Heart left ventricle (tissue), 16 donors: ENCODE measurements around the gene CTAGE15. TPM values are rescaled to one million over a fixed set of nuclear protein-coding genes. Genes with fewer than 3 reads are reported as not detected.
A peak's percentile ranks its signal among the peaks of the same experiment; 100 is the strongest.
"Not testable (repeated sequence)": the region's sequence is repeated elsewhere in the genome, so short reads cannot be mapped to it uniquely, and the experiment has no call there.

Experiments used
- ATAC-seq, 4 donors: fragments of 200-7000 bp; cut with Tn5 transposase; one replicate each; pipeline ENCODE4 v1.9.1; 2020 to 2022; ENCODE audit warnings: moderate library complexity in 4 of 4, mild to moderate bottlenecking in 3 of 4, moderate number of reproducible peaks in 1 of 4
- DNase-seq, 5 donors: peaks; one replicate each; pipeline ENCODE4 v3.0.0-alpha.2; 2020
- H3K27ac ChIP-seq, 12 donors: fragments of 200-600 bp; sonication (generic) in 4 of 12; one replicate each; pipeline versions ENCODE4 v1.5.0 to v1.8.0; 2016 to 2022; ENCODE audit warnings: mild to moderate bottlenecking in 2 of 12
- H3K27me3 ChIP-seq, 9 donors: fragments of 200-600 bp; sonication (generic) in 2 of 9; one replicate each; pipeline versions ENCODE4 v1.5.1 to v1.8.0; 2016 to 2022; ENCODE audit warnings: mild to moderate bottlenecking in 3 of 9
- H3K36me3 ChIP-seq, 9 donors: fragments of 200-600 bp; sonication (generic) in 2 of 9; one replicate each; pipeline versions ENCODE4 v1.5.0 to v1.8.0; 2018 to 2022; ENCODE audit warnings: mild to moderate bottlenecking in 2 of 9
- H3K4me1 ChIP-seq, 12 donors: fragments of 200-600 bp; sonication (generic) in 4 of 12; one replicate each; pipeline versions ENCODE4 v1.5.0 to v1.8.0; 2016 to 2022; ENCODE audit warnings: mild to moderate bottlenecking in 3 of 12
- H3K4me3 ChIP-seq, 12 donors: fragments of 200-600 bp; sonication (generic) in 4 of 12; one replicate each; pipeline versions ENCODE4 v1.5.0 to v1.8.0; 2017 to 2022; ENCODE audit warnings: mild to moderate bottlenecking in 9 of 12, moderate library complexity in 4 of 12
- H3K9me3 ChIP-seq, 12 donors: fragments of 200-600 bp; sonication (generic) in 4 of 12; one replicate each; pipeline versions ENCODE4 v1.5.0 to v1.8.0; 2016 to 2022; ENCODE audit warnings: mild to moderate bottlenecking in 1 of 12
- WGBS, 4 donors: extraction: QIAGEN DNeasy Blood & Tissue Kit in 2 of 4; methylation state at CpG; one replicate each; pipeline versions ENCODE4 v1.1.5 to v1.1.7; 2013 to 2018; 5-methylcytosine and 5-hydroxymethylcytosine counted together
- intact Hi-C, 10 donors: fragments of 100-400 bp; cut with DNase I; formaldehyde crosslinking; loops; one replicate each; pipeline versions ENCODE4 v1.11.1 to v1.14.2; 2022
- long read RNA-seq, 3 donors: library from polyadenylated mRNA; unstranded; transcript quantifications; one replicate each; pipeline ENCODE4 v2.0.0, GENCODE V29; 2020 to 2021
- polyA plus RNA-seq, 2 donors: library from polyadenylated mRNA; stranded (reverse); fragments of 200-250 nt; gene quantifications; one replicate each; pipeline ENCODE4 v1.2.3, GENCODE V29; 2013
- total RNA-seq, 9 donors: library from RNA; depleted of rRNA in 2 of 9; stranded (reverse); fragments of >200 nt in 2 of 9; fragmentation: NEBNext Ultra II Directional in 3 of 9; extraction: Animal tissue kit (Norgen Biotek cat#: 25700) in 3 of 9; gene quantifications; one replicate each; pipeline versions ENCODE4 v1.1.0 to v1.2.4, GENCODE V29; 2016 to 2023
- donor health status: ischemic (EF 13 %, LVEDD 7.1; RV severe dilation, severe dysfunction).
- donor health status: healthy with polysubstance abuse.
- donor health status: DM: no; HTN: yes; CAD: no.
- donor health status: DM: no; HTN: no; CAD: no.
- donor health status: ischemic (EF 25% LVEDD 6.9; RV normal size, moderate dysfunction).
- donor health status: ischemic (EF 25% LVEDD 5.7; RV mildly dilated, moderate dysfunction).
- donor health status: healthy.
- donor health status: DM: yes; HTN: yes; CAD: no.
- donor health status: ischemic (EF 35%, LVEDD 5.7; RV mildly dilated, moderate dysfunction).
- donor health status: nonischemic (EF 11% LVEDD 7.7; RV severe dilation, severe dysfunction).
- donor health status: DM: yes; HTN: yes; CAD: no.
- donor health status: PGD.
- donor health status: ischemic (EF 29% LVEDD 5.4; RV normal size, mild dysfunction).
- donor health status: nonischemic (EF 23%, LVEDD 6.1; RV moderate dilation, normal function).

CTAGE15 gene, protein sequence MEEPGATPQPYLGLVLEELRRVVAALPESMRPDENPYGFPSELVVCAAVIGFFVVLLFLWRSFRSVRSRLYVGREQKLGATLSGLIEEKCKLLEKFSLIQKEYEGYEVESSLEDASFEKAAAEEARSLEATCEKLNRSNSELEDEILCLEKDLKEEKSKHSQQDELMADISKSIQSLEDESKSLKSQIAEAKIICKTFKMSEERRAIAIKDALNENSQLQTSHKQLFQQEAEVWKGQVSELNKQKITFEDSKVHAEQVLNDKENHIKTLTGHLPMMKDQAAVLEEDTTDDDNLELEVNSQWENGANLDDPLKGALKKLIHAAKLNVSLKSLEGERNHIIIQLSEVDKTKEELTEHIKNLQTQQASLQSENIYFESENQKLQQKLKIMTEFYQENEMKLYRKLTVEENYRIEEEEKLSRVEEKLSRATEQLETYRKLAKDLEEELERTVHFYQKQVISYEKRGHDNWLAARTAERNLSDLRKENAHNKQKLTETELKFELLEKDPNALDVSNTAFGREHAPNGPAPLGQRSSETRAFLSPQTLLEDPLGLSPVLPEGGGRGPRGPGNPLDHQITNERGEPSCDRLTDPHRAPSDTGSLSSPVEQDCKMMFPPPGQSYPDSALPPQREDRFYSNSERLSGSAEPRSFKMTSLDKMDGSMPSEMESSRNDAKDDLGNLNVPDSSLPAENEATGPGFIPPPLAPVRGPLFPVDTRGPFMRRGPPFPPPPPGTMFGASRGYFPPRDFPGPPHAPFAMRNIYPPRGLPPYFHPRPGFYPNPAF
- under 1 TPM in 2 of 9 donors, not detected in 7; 0.24 to 0.43 TPM for total RNA-seq
- polyA plus RNA-seq = not detected
- long read RNA-seq, donor 1 = 0 reads
- long read RNA-seq, donor 2 = 0 reads
- long read RNA-seq, donor 3 = 0 reads

DNA sequence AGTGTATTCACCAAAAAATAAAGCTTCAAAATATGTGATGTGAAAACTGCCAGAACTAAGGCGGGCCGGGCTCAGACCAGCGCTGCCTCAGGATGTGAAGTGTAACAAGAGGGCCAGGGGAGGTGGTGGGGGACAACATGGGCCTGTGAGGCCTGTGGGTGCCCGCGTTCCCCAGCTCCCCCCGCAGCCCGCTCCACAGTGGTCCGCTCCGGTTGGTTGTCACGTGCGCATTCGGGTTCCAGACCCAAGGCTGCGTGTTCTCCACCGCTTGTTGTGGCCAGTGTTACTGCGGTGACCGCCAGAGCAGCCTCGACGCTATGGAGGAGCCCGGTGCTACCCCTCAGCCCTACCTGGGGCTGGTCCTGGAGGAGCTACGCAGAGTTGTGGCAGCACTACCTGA, at the start of gene CTAGE15:
Gene CTAGE15 (plus strand): TSS at position 301 of the 400 bp plus-strand sequence. CDS start 17 bp downstream, at position 318.
- H3K27ac ChIP-seq, H3K4me1 ChIP-seq, H3K27me3 ChIP-seq, ATAC-seq, DNase-seq, H3K9me3 ChIP-seq, H3K4me3 ChIP-seq, H3K36me3 ChIP-seq, intact Hi-C loops: not testable (repeated sequence)
- 91 to 93% (median 92%) methylated on average over 2 to 8 of the region's 20 CpGs; no CpG with 5 or more reads in 1 of the 4 donors for WGBS, 4 donors

DNA sequence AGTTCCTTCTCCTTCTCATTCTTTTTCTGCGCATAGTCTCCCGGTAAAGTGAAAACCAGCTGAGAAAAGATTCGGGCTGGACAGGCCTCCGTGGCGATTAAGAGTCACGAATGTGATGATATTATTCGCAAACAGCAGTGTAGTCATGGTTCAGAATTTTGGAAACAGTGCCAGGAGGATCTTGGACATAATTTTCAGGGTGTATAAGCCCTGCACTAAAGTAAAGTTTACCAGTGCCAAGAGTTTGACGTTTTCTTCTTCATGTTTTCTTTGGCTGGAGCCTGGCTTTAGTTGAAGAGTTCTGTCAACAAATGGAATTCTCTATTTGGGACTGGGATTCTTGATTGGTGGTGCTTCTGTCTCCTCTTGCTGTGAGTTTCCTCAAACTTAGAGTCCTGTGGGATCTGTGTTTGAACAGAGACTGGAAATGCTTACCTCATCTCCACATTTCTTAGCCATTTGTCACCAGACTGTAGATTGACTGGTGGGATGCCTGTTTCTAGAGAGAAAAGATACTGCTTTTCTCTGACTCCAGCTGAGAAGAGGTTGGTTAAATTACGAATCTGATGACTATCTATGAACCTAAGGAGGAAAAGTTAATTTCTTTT, 49.2 kb upstream of the CTAGE15 start:
- H3K4me3 ChIP-seq, intact Hi-C loops, H3K27me3 ChIP-seq, H3K9me3 ChIP-seq, H3K36me3 ChIP-seq, H3K27ac ChIP-seq, DNase-seq: not testable (repeated sequence)
- no CpG with 5 or more reads among the region's 9 CpGs for WGBS, 4 donors
- ATAC-seq = peak; percentile 85 to 94 (median 90)
- H3K4me1 ChIP-seq = peaks cover 0 to 13% (median 0%) of the 10 kb centered on the region in 12 donors

DNA sequence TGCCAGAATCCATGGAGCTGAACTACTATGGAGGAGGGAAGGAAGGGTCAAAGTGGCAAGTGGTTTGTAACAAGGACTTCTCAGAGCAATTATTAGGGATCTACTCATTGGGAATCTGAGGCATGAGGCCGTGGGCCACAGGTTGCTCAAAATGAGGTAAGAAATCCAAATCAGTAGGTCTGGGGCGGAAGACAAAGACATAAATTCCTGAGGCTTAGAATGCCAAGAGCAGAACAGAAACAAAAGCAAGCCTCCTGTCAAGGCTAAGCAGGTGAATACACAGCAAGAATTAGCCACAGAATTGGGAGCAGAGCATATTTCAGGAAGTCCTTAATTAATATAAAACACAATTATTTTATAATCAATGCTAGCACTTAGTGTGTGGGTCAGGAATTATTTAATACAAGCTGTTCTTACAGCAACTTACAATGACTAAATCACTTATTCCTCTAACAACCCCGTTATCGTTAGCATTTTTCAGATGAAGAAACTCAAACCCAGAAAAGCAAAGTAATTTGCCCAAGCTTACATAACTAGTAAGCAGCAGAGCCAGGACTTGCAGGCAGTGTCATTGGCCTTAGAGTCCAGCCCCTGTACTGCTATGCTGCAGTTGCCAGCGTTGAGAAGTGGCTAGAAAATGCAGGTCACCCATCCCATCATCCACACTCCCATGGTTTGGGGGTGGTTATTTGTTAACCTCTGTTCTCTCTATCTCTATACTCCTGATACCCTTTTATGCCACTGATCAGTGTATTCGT, 40.3 kb upstream of the CTAGE15 start:
- H3K36me3 ChIP-seq, H3K27me3 ChIP-seq, intact Hi-C loops, H3K9me3 ChIP-seq, H3K4me3 ChIP-seq, H3K4me1 ChIP-seq, H3K27ac ChIP-seq, DNase-seq: not testable (repeated sequence)
- WGBS, 4 donors = 60 to 94% (median 77%) methylated on average over 2 to 4 of the region's 6 CpGs
- ATAC-seq = peak in 2 of 4 donors; percentile 26 to 29

DNA sequence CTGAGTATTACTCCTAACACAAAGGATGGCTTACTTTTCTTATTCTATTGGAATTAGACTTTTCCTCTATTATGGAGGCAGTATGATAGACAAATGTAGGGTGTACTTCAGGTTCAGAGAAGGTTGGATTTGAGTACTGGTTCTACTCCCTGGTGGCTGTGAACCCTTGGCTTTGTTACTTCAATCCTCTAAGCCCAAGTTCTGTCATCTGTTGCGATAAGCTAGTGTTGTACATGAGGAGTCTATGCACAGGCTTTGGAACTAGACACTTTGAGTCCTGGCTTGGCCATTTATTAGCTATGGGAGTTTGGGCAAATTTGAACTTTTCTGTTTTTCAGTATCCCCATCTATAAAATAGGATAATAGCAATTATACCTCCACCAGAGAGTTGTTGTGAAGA, 39.7 kb upstream of the CTAGE15 start:
- H3K27ac ChIP-seq, H3K36me3 ChIP-seq, H3K27me3 ChIP-seq, intact Hi-C loops, H3K4me3 ChIP-seq, DNase-seq, H3K4me1 ChIP-seq, H3K9me3 ChIP-seq: not testable (repeated sequence)
- peak in 1 of 4 donors; percentile 12 for ATAC-seq
- no CpG with 5 or more reads among the region's 1 CpG for WGBS, 4 donors

DNA sequence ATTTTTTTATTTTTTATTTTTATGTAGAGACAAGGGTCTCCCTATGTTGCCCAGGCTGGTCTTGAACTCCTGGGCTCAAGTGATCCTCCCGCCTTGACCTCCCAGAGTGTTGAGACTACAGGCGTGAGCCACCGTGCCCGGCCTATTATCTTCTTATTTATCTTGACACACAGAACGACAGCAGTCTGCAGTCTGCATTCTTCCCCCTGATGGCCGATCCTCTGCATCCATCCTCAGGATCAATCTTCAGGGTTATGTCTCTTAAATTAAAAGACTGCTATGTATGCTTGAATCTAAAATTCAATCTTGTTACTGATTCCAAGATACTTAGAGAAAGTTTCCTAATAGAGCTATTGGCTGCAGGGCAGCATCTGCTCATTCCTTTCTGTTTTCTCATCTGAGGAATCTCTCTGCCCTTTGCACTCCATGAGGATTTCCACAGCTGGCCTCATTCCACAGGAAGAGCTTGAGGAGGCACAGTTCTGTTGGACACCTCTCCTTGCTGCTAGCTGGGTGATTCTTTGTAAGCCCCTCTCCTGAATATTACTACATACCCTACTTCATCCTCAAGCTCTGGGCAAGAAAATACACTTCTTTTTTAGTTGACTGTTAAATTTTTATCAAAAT, 38.3 kb upstream of the CTAGE15 start:
- DNase-seq, H3K36me3 ChIP-seq, H3K27me3 ChIP-seq, H3K4me1 ChIP-seq, H3K27ac ChIP-seq, H3K4me3 ChIP-seq, H3K9me3 ChIP-seq, intact Hi-C loops: not testable (repeated sequence)
- ATAC-seq = peak in 2 of 4 donors; percentile 18 to 78
- WGBS, 4 donors = no CpG with 5 or more reads among the region's 6 CpGs

DNA sequence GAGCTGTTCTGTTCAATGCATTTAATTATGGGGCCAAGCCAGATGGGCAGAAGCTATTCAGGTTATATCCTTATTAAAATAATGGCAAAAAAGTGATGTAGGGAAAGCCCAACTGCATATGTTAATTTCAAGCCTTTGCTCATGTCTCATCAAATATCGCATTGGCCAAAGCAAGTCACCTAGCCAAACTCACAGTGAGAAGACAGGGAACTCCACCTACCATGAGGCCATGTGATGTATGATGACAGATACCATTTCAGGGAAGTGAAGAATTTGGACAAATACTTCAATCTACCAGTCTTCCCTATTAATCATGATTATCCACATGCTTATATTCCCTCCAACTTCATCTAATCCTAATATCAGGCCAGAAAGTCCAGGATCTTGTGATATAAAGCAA, 35.2 kb upstream of the CTAGE15 start:
- H3K27me3 ChIP-seq, H3K4me3 ChIP-seq, H3K27ac ChIP-seq, intact Hi-C loops, ATAC-seq, H3K36me3 ChIP-seq, H3K9me3 ChIP-seq, H3K4me1 ChIP-seq, DNase-seq: not testable (repeated sequence)
- WGBS, 4 donors = 95% methylated on average over 1 of the region's 1 CpG; no CpG with 5 or more reads in 3 of the 4 donors

DNA sequence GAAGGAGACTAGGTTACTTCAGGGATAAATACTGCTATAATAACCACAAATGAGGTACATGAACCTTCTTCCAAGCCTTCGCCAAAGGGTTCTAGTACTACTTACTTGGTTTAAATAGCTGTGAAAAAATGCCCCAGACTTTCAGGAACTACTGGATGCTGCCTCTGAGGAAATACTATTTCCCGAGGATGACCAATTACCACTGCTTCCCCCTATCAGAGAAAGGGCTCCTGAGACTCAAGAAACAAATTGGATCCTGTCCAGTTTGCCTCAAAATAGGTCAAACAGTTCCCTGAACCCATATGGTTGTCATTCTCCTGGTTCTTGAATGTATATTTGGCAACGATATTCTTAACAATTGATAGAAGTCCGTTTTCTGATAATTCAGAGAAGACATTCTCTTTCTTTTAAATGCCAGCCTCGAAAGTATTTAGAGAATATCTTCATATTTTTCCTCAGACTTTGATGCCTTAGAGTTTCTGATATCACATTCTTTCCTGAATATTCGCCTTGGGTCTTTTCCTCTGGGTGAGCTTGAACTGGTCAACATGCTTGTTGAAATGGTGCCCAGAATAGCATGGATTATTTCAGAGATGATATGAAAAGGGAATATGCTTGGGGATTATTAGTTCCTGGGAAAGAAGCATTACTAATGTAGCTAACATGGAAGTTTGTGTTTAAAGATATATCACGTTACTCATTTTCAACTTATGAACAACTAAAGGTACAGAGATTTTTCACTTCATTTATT, 28.1 kb upstream of the CTAGE15 start:
- H3K9me3 ChIP-seq, intact Hi-C loops, H3K36me3 ChIP-seq, H3K27ac ChIP-seq, H3K27me3 ChIP-seq, H3K4me1 ChIP-seq, H3K4me3 ChIP-seq, DNase-seq: not testable (repeated sequence)
- WGBS, 4 donors = no CpG with 5 or more reads among the region's 7 CpGs
- peak in 1 of 4 donors; percentile 81 for ATAC-seq

DNA sequence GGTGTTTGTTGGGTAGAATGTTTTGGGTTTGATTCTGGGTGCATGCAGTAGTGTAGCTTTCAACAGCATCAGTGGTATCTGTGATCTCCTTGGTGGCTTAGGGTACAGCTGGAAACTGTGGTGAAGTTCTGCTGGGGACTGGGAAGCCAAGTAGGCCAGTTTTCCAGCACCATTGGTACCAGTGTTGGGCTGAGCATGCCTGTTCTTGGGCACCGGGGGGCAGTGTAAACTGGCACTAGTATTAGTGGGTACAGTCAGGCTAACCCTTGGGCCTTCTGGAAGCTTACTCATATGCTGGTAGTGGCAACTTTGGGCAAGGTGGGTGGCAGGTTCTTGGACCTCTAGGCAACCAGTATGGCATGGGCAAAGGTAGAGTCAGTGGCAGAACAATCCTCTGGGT, 15.6 kb upstream of the CTAGE15 start:
- intact Hi-C loops, ATAC-seq, H3K27ac ChIP-seq, DNase-seq, H3K4me3 ChIP-seq, H3K4me1 ChIP-seq, H3K27me3 ChIP-seq, H3K36me3 ChIP-seq, H3K9me3 ChIP-seq: not testable (repeated sequence)
- WGBS, 4 donors = no CpG with 5 or more reads among the region's 1 CpG
